Dendritic cell treated with granulocyte-macrophage colony-stimulating factor and Interleukin-4, amounts not matched to agents 40 ng/mL and 50 ng/mL, for 4 days (primary cell): Measurements from ENCODE around the gene NEURL1B.
"Not testable (repeated sequence)": the region's sequence is repeated elsewhere in the genome, so short reads cannot be mapped to it uniquely, and the experiment has no call there.

Source experiments
- H3K27ac Mint-ChIP-seq: one replicate; pipeline ENCODE4 v1.8.0; 2022; ENCODE audit warnings: mild to moderate bottlenecking, mixed read lengths
- H3K27me3 Mint-ChIP-seq: one replicate; pipeline ENCODE4 v1.8.0; 2022; ENCODE audit warnings: mild to moderate bottlenecking, mixed read lengths
- H3K36me3 Mint-ChIP-seq: one replicate; pipeline ENCODE4 v1.8.0; 2022; ENCODE audit warnings: low read depth, mixed read lengths
- H3K4me1 Mint-ChIP-seq: one replicate; pipeline ENCODE4 v1.8.0; 2022; ENCODE audit warnings: low read depth, mixed read lengths
- H3K4me3 Mint-ChIP-seq: one replicate; pipeline ENCODE4 v1.8.0; 2022; ENCODE audit warnings: mild to moderate bottlenecking, moderate library complexity, mixed read lengths
- H3K9me3 Mint-ChIP-seq: one replicate; pipeline ENCODE4 v1.8.0; 2022; ENCODE audit warnings: mixed read lengths
- intact Hi-C: fragments of 100-400 bp; cut with micrococcal nuclease; formaldehyde crosslinking; loops from one replicate; pipeline ENCODE4 v1.15.0; 2022

The NEURL1B gene

GRCh38 chr5:172678362-172678874, 37.4 kb downstream of the NEURL1B start:
- Mint-ChIP-seq H3K27ac (peak overlapping the region; percentile 30), H3K9me3 (peaks cover 26% of the 10 kb centered on the region), H3K4me1 (peaks cover 29% of the 10 kb centered on the region)
- H3K4me3 Mint-ChIP-seq, intact Hi-C loops, H3K27me3 Mint-ChIP-seq, H3K36me3 Mint-ChIP-seq: not testable (repeated sequence)

DNA sequence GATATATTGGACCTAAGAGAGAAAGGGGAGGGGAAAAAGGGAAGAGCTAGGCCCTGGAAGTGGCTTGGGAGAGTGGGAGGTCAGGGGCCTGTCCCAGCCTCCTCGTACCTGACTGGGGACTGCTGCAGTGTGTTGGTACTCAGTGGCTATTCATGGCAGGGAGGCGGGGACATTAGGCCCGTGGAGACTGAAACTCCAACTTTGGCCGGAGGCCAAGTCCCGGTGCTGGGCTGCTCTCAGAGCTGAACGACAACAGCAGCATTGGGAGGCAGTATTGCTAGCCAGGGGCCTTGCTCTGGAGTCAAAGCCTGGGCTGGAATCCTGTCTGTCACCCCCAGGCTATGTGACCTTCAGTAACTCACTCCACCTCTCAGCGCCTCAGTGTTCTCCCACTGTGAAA, 37.8 kb downstream of the NEURL1B start:
- H3K36me3 Mint-ChIP-seq = peaks cover 6% of the 10 kb centered on the region
- no peak overlapping the region for H3K4me3 Mint-ChIP-seq
- peaks cover 29% of the 10 kb centered on the region for H3K4me1 Mint-ChIP-seq
- peaks cover 6% of the 10 kb centered on the region for H3K27me3 Mint-ChIP-seq
- H3K9me3 Mint-ChIP-seq = peaks cover 26% of the 10 kb centered on the region
- intact Hi-C loops = no loop called here
- H3K27ac Mint-ChIP-seq = peak overlapping the region; percentile 30

DNA sequence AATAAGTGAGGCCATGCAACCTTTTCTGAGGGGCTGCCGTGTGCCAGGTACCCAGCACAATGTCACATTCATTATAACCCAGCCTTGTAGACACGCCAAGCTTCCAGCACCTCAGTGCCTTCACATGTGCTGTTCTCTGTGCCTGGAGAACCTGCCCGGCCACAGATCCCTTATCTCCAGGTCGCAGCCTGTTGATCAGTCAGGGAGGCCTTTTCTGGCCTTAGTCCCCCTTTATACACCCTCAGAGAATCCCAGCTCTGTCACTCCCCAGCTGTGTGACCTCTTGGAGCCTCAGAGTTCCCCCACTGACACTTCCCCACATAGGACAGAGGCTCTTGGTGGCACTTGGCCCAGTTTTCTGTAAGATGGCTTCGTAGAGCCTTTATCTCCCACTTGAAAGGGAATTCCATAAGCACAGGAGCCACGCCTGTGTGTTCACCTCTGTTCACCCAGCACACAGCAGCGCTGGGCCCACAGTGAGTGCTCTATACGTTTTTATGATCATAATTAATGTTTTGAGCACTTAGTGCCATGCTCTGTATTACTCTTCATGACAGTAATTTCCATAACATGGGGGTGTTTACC, 38.7 kb downstream of the NEURL1B start:
- no peak overlapping the region for H3K27ac Mint-ChIP-seq
- H3K9me3 Mint-ChIP-seq = peaks cover 26% of the 10 kb centered on the region
- H3K4me1 Mint-ChIP-seq = peaks cover 35% of the 10 kb centered on the region
- H3K36me3 Mint-ChIP-seq = peaks cover 6% of the 10 kb centered on the region
- peaks cover 6% of the 10 kb centered on the region for H3K27me3 Mint-ChIP-seq
- H3K4me3 Mint-ChIP-seq = no peak overlapping the region
- intact Hi-C loops = no loop called here

DNA sequence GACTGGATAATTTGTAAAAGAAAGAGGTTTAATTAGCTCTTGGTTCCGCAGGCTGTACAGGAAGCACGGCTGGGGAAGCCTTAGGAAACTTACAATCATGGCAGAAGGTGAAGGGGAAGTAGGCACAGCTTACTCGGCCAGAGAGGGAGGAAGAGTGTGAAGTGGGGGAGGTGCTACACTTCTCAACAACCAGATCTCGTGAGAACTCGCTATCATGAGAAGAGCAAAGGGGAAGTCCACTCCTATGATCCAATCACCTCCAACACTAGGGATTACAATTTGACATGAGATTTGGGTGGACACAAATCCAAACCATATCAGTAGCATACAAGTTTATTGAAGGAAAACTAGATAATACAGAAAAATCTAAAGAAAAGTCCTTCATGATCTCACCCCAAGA, 39.9 kb downstream of the NEURL1B start:
- H3K27ac Mint-ChIP-seq = no peak overlapping the region
- peaks cover 36% of the 10 kb centered on the region for H3K4me1 Mint-ChIP-seq
- no peak overlapping the region for H3K4me3 Mint-ChIP-seq
- peaks cover 6% of the 10 kb centered on the region for H3K27me3 Mint-ChIP-seq
- H3K9me3 Mint-ChIP-seq = peaks cover 26% of the 10 kb centered on the region
- peaks cover 6% of the 10 kb centered on the region for H3K36me3 Mint-ChIP-seq
- intact Hi-C loops = no loop called here

- intact Hi-C loops = no loop called here
- Mint-ChIP-seq H3K4me1 (peaks cover 31% of the 10 kb centered on the region), H3K27ac (no peak overlapping the region)
These were observed 40.4 kb downstream of the NEURL1B start for GRCh38 chr5:172681421-172681820.

GRCh38 chr5:172683264-172683644, 42.2 kb downstream of the NEURL1B start:
- peaks cover 25% of the 10 kb centered on the region for H3K9me3 Mint-ChIP-seq
- H3K36me3 Mint-ChIP-seq = peaks cover 6% of the 10 kb centered on the region
- no peak overlapping the region for H3K4me3 Mint-ChIP-seq
- intact Hi-C loops = no loop called here
- peaks cover 6% of the 10 kb centered on the region for H3K27me3 Mint-ChIP-seq
- peak overlapping the region; percentile 39 for H3K27ac Mint-ChIP-seq
- peaks cover 41% of the 10 kb centered on the region for H3K4me1 Mint-ChIP-seq

More at GRCh38 chr5:172681421-172681820, 40.4 kb downstream of the NEURL1B start:
- H3K36me3 Mint-ChIP-seq = peaks cover 6% of the 10 kb centered on the region
- H3K27me3 Mint-ChIP-seq = peaks cover 6% of the 10 kb centered on the region
- H3K9me3 Mint-ChIP-seq = peaks cover 26% of the 10 kb centered on the region
- H3K4me3 Mint-ChIP-seq = no peak overlapping the region

GRCh38 chr5:172683645-172684471, 42.8 kb downstream of the NEURL1B start:
- Mint-ChIP-seq H3K36me3 (peaks cover 6% of the 10 kb centered on the region), H3K27ac (peak overlapping the region; percentile 71), H3K9me3 (peaks cover 20% of the 10 kb centered on the region), H3K4me3 (peak overlapping the region; percentile 57), H3K4me1 (peaks cover 41% of the 10 kb centered on the region), H3K27me3 (peaks cover 6% of the 10 kb centered on the region)
- intact Hi-C loops = no loop called here

- peaks cover 52% of the 10 kb centered on the region for H3K4me1 Mint-ChIP-seq
- peaks cover 6% of the 10 kb centered on the region for H3K36me3 Mint-ChIP-seq
- no peak overlapping the region for H3K4me3 Mint-ChIP-seq
- intact Hi-C loops = no loop called here
- peak overlapping the region; percentile 71 for H3K27ac Mint-ChIP-seq
- peaks cover 20% of the 10 kb centered on the region for H3K9me3 Mint-ChIP-seq
- H3K27me3 Mint-ChIP-seq = peaks cover 6% of the 10 kb centered on the region
These were observed 44.0 kb downstream of the NEURL1B start for GRCh38 chr5:172685091-172685490.

DNA sequence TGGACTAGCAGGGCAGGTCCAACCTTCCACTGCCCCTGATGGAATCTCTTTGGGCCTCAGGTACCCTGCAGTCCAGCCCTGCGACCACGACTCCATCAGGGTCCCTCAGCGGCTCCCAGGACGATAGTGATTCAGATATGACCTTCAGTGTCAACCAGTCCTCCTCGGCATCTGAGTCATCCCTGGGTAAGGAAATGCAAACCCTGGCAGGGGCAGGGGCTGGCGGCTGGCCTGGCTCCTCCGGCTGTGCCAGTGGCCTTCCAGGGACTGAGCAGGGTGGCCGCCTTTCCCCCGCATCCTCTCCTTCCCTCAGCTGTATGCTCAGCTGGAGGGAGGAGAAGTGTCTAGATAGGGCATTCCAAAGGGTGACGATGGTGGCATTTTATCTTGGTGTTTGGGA, 45.0 kb downstream of the NEURL1B start:
- H3K4me3 Mint-ChIP-seq = no peak overlapping the region
- H3K9me3 Mint-ChIP-seq = peaks cover 13% of the 10 kb centered on the region
- H3K27me3 Mint-ChIP-seq = peaks cover 6% of the 10 kb centered on the region
- intact Hi-C loops = no loop called here
- no peak overlapping the region for H3K27ac Mint-ChIP-seq
- peaks cover 47% of the 10 kb centered on the region for H3K4me1 Mint-ChIP-seq
- H3K36me3 Mint-ChIP-seq = peaks cover 6% of the 10 kb centered on the region

DNA sequence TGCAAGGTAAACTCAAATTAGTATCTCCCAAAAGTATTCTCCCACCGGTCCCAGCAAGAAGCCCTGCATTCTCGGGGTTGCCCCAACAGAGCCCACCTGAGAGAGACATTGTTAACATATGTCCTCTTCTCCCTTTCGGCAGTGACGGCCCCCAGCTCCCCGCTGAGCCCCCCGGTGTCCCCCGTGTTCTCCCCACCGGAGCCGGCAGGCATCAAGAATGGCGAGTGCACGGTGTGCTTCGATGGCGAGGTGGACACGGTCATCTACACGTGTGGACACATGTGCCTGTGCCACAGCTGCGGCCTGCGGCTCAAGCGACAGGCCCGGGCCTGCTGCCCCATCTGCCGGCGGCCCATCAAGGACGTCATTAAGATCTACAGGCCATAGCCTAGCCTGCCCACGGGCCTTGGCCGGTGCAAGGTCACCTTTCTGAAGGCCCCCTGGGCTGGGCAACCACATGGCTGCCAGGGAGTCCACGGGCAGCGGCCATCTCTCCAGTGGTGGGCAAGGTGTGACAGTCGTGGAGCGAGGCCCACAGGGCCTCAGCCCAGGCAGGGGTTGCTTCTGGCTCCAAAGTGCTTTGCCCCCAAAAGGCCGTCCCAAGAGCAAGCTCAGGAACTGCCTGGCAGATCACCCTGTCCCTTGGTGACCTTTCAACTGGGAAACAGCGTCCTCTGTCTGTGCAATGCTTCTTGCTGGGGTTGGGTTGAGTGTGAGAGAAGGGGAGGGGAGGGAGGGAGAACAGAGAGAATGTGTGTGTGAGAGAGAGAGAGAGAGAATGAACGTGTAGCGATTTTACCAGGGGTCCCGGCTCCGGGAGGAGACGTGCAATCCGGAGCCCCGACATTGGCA, 45.7 kb downstream of the NEURL1B start:
- Mint-ChIP-seq H3K4me3 (no peak overlapping the region), H3K36me3 (peaks cover 6% of the 10 kb centered on the region), H3K27ac (peak overlapping the region; percentile 82), H3K9me3 (peaks cover 8% of the 10 kb centered on the region), H3K27me3 (peaks cover 6% of the 10 kb centered on the region), H3K4me1 (peaks cover 43% of the 10 kb centered on the region)
- intact Hi-C loops = no loop called here

DNA sequence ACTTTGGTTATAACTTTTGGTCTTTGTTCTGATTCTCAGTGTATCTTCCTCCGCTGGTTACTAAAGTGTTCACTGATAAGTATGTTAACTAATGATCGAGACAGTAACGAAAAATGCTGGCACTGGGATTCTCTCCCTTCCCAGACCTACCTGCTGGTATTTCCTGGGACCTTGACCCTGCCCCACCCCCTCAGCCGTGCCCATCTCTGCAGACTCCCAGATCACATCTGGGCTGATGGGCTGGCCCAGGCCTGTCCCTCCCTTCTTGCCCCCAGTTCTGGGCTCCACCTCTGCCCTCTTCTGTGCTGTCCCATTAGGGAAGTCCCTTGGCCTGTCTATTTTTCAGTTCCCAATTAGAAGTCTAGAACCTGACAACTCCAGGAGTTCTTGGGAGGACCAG, 46.9 kb downstream of the NEURL1B start:
- H3K9me3 Mint-ChIP-seq = peaks cover 3% of the 10 kb centered on the region
- H3K27ac Mint-ChIP-seq = peak overlapping the region; percentile 82
- H3K4me1 Mint-ChIP-seq = peaks cover 49% of the 10 kb centered on the region
- H3K36me3 Mint-ChIP-seq = peaks cover 2% of the 10 kb centered on the region
- intact Hi-C loops = no loop called here
- H3K4me3 Mint-ChIP-seq = no peak overlapping the region
- H3K27me3 Mint-ChIP-seq = peaks cover 1% of the 10 kb centered on the region

DNA sequence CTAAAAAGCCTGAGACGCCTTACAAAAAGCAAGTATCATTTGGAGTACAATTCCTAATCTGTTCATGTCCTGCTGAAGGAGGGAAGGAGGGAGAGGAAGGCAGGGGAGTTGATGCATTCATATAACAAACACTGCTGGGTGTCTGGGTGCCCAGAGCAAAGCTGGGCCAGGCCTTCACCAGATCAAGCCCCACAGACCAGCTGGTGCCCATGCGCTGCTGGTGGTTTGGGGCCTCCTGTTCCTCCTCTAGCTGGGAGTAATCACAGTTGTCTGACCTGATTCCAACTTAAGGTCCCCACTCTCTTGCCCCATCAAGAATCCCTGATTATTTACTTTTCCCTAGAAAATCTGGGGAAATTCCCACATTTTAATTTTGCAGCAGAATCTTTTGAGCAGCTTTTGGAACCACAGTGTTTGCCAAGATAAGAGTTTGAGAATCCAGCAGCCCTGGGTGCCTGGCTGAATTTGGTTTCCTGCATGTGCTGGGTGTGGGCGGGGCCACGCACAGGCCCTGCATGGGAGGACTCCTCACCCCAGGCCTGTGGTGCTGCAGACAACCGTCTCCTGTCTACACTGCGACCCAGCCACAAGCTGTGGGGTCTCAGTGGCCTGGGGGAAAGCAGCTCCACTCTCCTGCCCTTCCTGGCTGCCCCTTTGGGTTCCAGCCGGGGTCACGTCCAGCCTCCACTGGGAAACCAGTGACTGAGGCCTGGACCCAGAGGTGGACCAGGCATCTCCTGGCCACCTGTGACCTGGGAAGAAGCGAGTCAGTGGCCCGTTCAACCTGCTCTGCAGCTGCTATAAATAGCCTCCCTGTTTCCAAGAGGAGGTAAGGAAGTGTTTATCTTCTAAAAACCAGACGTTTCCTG, 47.5 kb downstream of the NEURL1B start:
- Mint-ChIP-seq H3K36me3 (no peaks in the 10 kb centered on the region), H3K27ac (peak overlapping the region; percentile 82), H3K4me1 (peaks cover 53% of the 10 kb centered on the region), H3K9me3 (no peaks in the 10 kb centered on the region), H3K4me3 (peak overlapping the region; percentile 0), H3K27me3 (no peaks in the 10 kb centered on the region)
- intact Hi-C loops = no loop called here

DNA sequence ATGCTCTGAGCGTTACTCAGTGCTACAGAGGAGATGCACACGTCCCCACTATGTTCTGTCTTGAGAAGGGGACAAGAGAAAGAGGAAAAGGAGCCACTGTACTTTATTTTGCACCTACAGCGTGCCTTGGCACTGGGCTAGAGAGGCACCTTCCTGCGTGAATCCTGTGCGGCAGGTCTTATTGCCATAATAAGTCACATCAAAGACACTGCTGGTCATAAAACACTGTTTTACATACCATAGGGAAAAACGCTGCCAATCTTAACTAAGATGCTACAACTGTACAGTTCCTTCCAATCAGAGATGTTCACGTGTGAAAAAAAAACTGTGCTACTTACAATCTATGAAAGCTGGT, 48.1 kb downstream of the NEURL1B start:
- H3K27ac Mint-ChIP-seq = peak overlapping the region; percentile 82
- no peaks in the 10 kb centered on the region for H3K27me3 Mint-ChIP-seq
- H3K4me3 Mint-ChIP-seq = no peak overlapping the region

More for the DNA sequence above, 48.1 kb downstream of the NEURL1B start:
- H3K36me3 Mint-ChIP-seq = no peaks in the 10 kb centered on the region
- H3K9me3 Mint-ChIP-seq = no peaks in the 10 kb centered on the region
- H3K4me1 Mint-ChIP-seq = peaks cover 56% of the 10 kb centered on the region
- intact Hi-C loops = no loop called here
